Lower lobe of right lung (tissue), 2 donors: ENCODE results near the gene TMEM175. TPM values are rescaled to one million over a fixed set of nuclear protein-coding genes. Genes with fewer than 3 reads are reported as not detected.

Experiments used
- ATAC-seq, 2 donors: fragments of 200-7000 bp; cut with Tn5 transposase; one replicate each; pipeline ENCODE4 v1.9.1; 2020 to 2022; ENCODE audit warnings: mild to moderate bottlenecking in 2 of 2, moderate library complexity in 2 of 2
- DNase-seq: peaks from one replicate; pipeline ENCODE4 v3.0.0-alpha.2; 2020
- H3K27ac ChIP-seq: fragments of 200-600 bp; one replicate; pipeline ENCODE4 v1.8.0; 2022
- H3K27me3 ChIP-seq: fragments of 200-600 bp; one replicate; pipeline ENCODE4 v1.8.0; 2022; ENCODE audit warnings: low read depth
- H3K36me3 ChIP-seq: fragments of 200-600 bp; one replicate; pipeline ENCODE4 v1.8.0; 2022; ENCODE audit warnings: mild to moderate bottlenecking
- H3K4me1 ChIP-seq: fragments of 200-600 bp; one replicate; pipeline ENCODE4 v1.8.0; 2022
- H3K4me3 ChIP-seq: fragments of 200-600 bp; one replicate; pipeline ENCODE4 v1.8.0; 2022; ENCODE audit warnings: mild to moderate bottlenecking
- H3K9me3 ChIP-seq: fragments of 200-600 bp; one replicate; pipeline ENCODE4 v1.8.0; 2022
- CTCF ChIP-seq: fragments of 200-600 bp; IDR thresholded peaks from one replicate; pipeline ENCODE4 v1.8.0; 2022; ENCODE audit warnings: antibody characterized with exemption, mild to moderate bottlenecking
- intact Hi-C: fragments of 100-400 bp; cut with DNase I; formaldehyde crosslinking; loops from one replicate; pipeline ENCODE4 v1.11.0; 2022
- total RNA-seq: library from RNA; stranded (reverse); fragmentation: NEBNext Ultra II Directional; extraction: Animal tissue kit (Norgen Biotek cat#: 25700); gene quantifications from one replicate; pipeline ENCODE4 v1.2.1, GENCODE V29; 2021
- donor health status: DM: no; HTN: yes; CAD: no; lungs with severe emphysema.

The TMEM175 gene
- total RNA-seq, 1 donor from 2014 or later, result 45.3 TPM

DNA sequence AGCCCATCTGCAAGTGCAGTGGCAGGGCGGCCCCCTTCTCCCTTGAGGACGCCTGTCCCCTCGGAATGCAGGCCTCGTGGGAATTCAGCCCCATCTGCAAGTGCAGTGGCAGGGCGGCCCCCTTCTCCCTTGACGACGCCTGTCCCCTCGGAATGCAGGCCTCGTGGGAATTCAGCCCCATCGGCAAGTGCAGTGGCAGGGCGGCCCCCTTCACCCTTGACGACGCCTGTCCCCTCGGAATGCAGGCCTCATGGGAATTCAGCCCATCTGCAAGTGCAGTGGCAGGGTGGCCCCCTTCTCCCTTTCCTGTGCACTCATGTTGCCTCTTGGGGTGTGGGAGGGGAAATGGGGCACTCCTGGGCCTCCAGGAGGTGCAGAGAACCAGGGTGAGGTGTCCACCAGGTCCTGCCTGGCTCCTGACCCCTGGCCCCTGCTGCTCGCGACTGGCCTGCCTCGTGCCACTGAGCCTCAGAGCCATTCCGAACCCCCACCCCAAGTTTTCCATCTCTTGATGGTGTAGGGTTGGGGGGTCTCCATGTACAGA, 67.7 kb downstream of the TMEM175 start:
- no peak for TF ChIP-seq CTCF
- no peak for DNase-seq
- Histone ChIP-seq H3K9me3 (no peaks in the 10 kb centered on the region), H3K4me3 (no peak overlapping the region), H3K36me3 (no peaks in the 10 kb centered on the region), H3K27me3 (peaks cover 71% of the 10 kb centered on the region), H3K27ac (no peak overlapping the region), H3K4me1 (peaks cover 29% of the 10 kb centered on the region)
- intact Hi-C loops, result no loop called here
- ATAC-seq, result no peak

GRCh38 chr4:1000686-1001260, 68.5 kb downstream of the TMEM175 start:
- no peak for TF ChIP-seq CTCF
- no peak overlapping the region for H3K27ac ChIP-seq
- H3K27me3 ChIP-seq, result peaks cover 80% of the 10 kb centered on the region
- no peak overlapping the region for H3K4me3 ChIP-seq
- H3K9me3 ChIP-seq, result no peaks in the 10 kb centered on the region
- no peaks in the 10 kb centered on the region for H3K36me3 ChIP-seq
- no peak for DNase-seq
- peaks cover 29% of the 10 kb centered on the region for H3K4me1 ChIP-seq
- intact Hi-C loops, result no loop called here
- ATAC-seq, result no peak

GRCh38 chr4:1001561-1002130, 69.4 kb downstream of the TMEM175 start:
- H3K36me3 ChIP-seq, result no peaks in the 10 kb centered on the region
- H3K4me1 ChIP-seq, result peaks cover 29% of the 10 kb centered on the region
- intact Hi-C loops, result no loop called here
- peak overlapping the region; percentile 17 for H3K4me3 ChIP-seq
- no peaks in the 10 kb centered on the region for H3K9me3 ChIP-seq
- peaks cover 83% of the 10 kb centered on the region for H3K27me3 ChIP-seq
- DNase-seq (no peak), ATAC-seq (no peak)
- no peak for TF ChIP-seq CTCF
- no peak overlapping the region for H3K27ac ChIP-seq

DNA sequence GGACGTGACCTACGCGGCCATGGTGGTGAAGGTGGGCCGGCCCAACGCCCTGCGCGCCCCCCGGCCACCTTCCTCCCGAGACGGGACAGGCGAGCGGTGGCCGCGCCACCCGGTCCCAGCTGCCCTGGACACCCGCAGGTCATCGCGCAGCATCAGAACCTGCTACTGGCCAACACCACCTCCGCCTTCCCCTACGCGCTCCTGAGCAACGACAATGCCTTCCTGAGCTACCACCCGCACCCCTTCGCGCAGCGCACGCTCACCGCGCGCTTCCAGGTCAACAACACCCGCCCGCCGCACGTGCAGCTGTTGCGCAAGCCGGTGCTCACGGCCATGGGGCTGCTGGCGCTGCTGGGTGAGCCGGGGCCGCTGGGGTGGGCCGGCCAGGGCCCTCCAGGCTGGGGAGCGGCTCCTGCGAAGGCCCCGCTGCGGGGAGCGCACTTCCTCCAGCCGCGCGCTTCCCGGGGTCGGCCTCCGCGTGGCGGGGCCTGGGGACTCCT, 69.9 kb downstream of the TMEM175 start:
- peak; percentile 30 to 37 for ATAC-seq
- peak overlapping the region; percentile 17 for H3K4me3 ChIP-seq
- no peak overlapping the region for H3K27ac ChIP-seq
- no peaks in the 10 kb centered on the region for H3K9me3 ChIP-seq
- H3K27me3 ChIP-seq, result peaks cover 80% of the 10 kb centered on the region
- H3K36me3 ChIP-seq, result no peaks in the 10 kb centered on the region
- DNase-seq, result peak; percentile 76
- H3K4me1 ChIP-seq, result peaks cover 26% of the 10 kb centered on the region
- no peak for TF ChIP-seq CTCF
- intact Hi-C loops, result no loop called here

DNA sequence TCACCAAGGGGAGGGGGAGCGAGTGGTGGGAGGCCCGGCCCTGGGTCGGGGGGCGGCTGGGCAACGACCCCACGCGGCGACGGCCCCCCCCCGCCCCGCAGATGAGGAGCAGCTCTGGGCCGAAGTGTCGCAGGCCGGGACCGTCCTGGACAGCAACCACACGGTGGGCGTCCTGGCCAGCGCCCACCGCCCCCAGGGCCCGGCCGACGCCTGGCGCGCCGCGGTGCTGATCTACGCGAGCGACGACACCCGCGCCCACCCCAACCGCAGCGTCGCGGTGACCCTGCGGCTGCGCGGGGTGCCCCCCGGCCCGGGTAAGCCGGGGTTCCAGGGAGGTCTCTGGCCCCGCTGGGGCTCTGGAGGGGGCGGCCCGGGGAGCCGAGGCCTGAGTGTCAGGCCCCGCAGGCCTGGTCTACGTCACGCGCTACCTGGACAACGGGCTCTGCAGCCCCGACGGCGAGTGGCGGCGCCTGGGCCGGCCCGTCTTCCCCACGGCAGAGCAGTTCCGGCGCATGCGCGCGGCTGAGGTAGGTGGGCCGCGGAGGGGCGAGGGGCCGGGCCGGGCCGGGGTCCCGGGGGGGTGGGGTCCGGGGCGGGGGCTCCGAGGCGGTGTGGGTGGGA, 70.5 kb downstream of the TMEM175 start:
- H3K36me3 ChIP-seq, result no peaks in the 10 kb centered on the region
- H3K4me1 ChIP-seq, result peaks cover 22% of the 10 kb centered on the region
- ATAC-seq (peak in 1 of 2 donors; percentile 3), DNase-seq (no peak)
- no peak overlapping the region for H3K27ac ChIP-seq
- peak overlapping the region; percentile 17 for H3K4me3 ChIP-seq
- peaks cover 75% of the 10 kb centered on the region for H3K27me3 ChIP-seq
- intact Hi-C loops, result no loop called here
- H3K9me3 ChIP-seq, result no peaks in the 10 kb centered on the region
- TF ChIP-seq CTCF, result no peak
